Fibroblast of skin of abdomen (primary cell): Measurements from ENCODE around the gene DNAI1.
"Not testable (repeated sequence)": the region's sequence is repeated elsewhere in the genome, so short reads cannot be mapped to it uniquely, and the experiment has no call there.

ENCODE experiments used
- DNase-seq: peaks from one replicate; pipeline ENCODE4 v3.0.0-alpha.2; 2013

The DNAI1 gene

DNA sequence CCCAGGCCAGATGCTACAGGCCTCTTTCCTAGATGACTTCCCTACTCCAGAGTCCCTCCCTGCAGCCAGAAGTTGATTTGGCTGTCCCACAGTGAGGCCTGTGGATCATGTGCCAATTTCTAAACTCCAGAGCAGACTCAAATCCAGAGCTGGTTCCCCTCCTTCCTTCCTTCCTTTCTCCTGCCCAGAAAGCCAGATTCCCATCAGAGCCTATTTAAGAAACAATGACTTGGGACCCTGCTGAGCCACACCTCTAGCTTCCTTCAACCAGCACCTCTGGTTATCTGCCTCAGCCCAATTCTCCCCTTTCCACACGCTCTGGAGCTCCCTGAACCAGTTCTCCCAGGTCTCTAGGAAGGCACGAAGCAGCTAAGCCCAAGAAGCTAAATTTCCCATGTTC, 7.5 kb upstream of the DNAI1 start:
- DNase-seq, result no peak

DNA sequence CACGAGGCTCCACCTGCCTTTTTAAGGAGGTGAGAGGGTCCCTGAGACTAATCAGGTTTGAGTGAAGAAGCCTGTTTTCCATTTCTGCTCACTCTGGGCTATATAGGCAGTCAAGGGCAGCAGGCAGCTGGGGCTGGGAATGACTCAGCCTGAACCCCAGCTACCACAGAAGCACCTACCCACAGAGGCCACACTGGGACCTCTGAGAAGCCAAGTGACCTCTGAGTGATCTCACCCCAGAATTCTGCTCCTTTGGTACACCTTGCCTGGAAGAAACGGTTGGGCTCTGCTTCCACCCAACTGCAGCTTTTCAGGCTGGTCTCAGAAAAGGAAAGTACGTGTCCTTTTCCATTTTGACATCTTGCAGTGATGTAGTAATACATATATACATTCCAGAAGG, 7.1 kb upstream of the DNAI1 start:
- no peak for DNase-seq

DNA sequence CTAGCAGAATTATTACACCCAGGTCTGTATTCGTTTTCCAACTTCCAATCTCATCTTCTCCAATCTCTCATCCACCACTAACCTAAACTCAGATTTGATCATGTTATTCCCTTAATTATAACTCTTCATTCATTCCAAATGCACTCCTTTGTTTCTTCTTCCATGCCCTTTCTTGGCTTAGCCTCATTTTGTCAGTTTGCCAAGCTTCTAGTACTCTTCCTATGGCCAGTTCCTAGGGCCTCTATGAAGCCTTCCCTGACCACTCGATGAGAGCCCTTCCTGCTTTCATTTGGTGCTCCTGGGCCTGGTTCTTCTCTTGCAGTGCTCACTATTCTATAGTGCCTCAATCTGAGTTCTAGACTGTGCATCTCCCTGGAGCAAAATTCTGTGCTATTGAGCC, 6.0 kb upstream of the DNAI1 start:
- DNase-seq, result no peak

DNA sequence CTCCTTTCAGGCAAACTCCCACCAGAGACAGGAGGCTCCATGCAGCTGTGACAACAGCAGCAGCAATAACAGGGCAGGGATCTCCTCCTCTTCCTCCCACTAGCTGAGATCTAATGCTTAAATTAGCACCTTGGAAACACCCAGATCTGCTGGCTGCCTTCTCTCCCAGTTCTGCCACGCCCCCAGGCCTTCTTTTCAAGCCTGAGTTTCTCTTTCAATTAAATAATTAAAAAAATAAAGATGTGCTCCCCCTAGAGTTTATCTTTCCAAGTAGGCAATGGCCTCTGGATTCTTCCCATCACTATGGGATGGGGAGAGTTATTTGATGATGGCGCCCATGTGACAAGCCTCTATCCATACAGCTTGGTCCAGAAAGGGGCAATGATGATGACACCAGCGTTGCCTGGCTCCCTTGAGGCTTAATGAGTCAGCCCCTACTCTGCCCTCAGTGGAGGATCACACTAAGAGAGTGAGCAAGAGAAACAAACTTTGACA, 4.0 kb upstream of the DNAI1 start:
- peak; percentile 29 for DNase-seq

DNA sequence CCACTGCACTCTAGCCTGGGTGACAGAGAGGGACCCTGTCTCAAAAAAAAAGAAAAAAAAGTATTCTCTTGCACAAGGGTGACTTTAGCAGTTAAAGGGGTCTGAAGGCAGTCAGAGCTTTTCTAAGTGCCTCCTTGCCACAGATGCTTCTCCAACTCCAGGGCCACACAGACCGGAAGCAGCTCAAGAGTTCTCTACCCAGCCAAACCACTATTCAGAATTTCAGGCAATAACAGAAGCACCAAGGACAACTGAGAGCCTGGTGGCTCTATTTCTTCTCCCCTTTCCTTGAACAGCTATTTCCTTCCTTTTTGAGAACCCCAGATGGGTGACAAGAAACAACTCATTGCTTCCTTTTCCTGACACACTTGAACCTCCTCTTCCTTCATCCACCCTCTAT, 2.5 kb upstream of the DNAI1 start:
- no peak for DNase-seq

DNA sequence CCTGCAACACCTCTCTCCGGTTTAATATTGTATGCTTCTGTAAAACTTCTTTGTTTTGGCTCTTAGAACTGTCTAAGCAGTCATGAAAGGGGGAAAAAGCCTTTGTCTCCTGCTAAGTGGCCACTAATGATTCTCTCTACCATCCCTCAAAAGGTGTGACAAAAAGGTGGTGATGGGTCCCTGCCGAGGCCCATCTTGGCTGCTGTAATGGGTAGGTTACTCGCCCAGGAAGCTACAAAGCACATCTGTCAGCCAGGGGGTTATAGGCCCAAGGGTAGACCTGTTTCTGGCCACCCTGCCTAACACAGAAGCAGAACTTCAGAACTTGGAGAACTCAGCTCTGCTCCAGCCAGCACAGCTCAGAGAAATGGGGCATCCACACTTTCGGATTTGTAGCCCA, 1.9 kb upstream of the DNAI1 start:
- no peak for DNase-seq

DNA sequence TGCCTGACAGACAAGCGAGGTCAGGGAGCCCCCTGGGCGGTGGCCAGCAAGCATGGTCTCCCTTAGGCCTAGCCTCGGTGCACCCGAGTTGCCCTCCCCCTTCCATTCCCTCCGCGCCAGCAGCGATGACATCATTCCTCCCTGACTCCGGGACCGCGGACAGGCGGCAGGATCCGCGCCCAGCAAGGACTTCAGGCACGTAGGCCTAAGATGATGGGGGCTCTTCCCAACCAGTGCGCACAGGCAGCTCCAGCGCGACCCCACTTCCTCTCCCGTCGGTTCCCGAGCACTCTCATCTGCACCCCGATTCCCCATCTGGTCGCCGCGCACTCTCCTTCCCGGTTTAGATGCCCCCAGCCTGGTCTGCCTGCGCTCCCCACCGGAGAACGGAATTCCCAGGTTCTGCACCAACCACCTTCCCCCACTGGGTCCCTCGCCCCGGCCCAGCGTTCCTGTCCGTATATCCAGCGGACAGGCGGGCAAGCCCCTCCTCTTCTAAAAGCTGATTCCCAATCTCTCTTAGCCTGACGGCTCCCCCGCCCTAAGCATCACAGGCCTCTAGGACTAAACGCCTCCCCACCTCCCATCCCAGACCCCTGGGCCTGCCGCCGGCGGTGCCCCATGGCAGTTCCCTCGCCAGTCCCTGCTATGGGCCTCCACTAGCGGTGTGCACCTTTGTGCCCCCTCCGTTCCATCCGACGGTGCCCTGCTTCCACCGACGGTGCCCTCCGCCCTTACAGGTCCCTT, 1.2 kb upstream of the DNAI1 start:
- peak; percentile 74 for DNase-seq

DNA sequence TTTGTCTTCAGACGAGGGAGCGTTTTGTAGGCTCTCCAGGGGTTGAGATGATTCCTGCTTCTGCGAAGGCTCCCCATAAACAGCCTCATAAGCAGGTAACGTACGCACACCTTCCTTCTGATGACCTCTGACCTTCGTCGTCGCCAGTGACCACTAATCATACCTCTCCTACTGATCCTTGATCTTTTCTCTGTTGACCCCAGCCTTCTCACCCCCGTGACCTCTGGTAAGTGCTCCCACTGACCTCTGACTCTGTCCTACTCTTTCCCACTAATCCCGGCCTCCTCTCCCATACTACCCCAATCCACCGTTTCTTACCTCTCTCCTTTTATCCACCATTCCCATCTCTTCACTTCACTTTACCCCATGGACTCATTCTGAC, 345 bp downstream of the DNAI1 start:
- DNase-seq, result no peak

DNA sequence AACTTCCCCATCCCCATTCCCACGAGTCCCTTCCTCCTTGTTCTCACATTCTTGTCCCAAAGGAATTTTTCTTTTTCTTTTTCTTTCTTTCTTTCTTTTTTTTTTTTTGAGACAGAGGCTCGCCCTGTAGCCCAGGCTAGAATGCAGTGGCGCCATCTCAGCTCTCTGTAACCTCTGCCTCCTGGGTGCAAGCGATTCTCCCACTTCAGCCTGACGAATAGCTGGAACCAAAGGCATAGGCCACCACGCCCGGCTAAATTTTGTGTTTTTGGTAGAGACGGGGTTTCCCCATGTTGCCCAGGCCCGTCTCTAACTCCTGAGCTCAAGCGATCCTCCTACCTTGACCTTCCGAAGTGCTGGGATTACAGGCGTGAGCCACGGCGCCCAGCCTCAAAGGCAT, 751 bp downstream of the DNAI1 start:
- no peak for DNase-seq

DNA sequence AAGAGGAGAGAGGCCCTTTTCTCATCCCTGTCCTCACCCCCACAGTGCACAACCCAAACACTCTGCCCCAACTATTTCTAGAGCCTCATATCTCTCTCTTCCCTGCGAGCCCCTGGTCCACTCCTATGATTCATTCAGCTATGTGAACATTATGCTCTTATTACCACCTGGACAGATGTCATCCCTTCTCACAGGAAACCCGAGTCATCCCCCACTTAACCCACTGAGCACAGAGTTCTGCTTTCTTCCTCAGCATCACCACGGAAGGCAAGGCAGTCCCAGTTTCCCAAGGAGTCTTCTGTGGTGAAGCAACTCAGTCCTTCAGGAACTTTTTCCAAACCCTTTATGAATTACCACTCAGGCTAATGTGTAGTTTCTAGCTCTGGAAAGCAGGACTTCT, 1.3 kb downstream of the DNAI1 start:
- DNase-seq, result peak; percentile 26

DNA sequence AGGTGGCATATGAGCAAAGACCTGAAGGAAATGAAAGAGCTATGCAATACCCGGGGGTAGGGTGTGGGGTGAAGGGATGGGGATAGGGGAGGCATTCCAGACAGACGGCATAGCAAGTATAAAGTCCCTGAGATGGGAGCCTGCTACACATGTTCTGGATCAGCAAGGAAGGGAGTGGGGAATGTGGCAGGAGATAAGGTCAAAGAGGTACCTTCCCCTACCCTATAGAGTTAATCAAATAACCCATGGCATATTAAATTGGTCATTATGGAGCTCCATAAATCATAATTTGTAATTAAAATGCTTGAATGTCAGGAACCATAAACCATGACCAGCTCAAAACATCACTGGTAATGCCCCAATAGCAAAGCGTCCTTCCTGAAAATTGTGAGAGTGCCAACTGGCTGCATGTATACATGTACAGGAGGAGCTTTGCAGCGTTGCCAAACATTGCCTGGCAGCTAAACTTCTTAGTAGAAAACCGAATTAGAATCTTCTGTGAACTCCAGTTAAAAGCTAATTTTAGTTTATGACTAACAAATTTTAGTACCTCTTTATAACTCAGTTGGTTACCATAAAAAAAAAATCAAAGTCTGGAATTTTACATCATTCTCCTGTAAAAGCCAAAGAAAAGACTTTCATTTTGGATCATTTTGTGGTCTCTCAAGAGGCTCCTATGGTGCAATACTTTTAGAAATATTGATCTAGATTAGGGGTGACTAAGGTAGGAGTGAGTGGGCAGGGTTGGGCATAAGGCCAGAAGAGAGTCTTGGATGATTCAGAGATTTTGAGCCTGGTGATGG, 4.7 kb downstream of the DNAI1 start:
- DNase-seq, result peak; percentile 74

DNA sequence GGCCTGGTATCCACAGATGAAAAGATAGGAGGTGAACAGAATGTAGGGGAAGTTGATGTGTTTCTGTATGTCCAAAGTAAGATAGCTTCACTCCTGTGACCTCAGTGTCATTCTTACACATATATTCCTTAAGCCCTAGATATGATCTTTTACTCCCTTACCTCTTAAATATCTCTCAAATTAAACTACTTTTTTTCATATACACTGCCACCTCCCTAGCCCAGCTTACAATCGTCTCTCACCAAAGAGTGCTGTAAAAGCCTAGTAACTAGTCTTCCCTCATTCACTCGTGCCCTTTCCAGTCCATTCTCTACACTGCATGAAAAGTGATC, 5.3 kb downstream of the DNAI1 start:
- DNase-seq, result no peak

DNA sequence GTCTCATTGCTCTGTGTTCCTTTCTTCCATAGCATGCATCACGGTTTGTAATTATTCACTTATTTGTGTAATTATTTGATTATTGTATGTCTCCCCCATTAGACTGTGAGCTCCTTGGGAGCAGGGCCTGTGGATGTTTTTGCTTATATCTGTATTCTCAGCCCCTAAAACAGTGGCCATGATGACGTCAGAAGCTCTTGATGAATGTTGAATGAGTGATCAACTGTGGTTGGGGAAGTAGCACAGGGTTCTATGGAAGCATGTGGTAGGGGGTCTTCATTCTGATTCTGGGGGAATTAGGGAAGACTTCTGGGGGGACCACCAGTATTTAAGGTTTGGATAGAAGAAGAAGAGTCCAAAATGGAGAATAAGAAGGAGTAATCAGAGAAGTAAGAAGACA, 6.0 kb downstream of the DNAI1 start:
- DNase-seq, result no peak

DNA sequence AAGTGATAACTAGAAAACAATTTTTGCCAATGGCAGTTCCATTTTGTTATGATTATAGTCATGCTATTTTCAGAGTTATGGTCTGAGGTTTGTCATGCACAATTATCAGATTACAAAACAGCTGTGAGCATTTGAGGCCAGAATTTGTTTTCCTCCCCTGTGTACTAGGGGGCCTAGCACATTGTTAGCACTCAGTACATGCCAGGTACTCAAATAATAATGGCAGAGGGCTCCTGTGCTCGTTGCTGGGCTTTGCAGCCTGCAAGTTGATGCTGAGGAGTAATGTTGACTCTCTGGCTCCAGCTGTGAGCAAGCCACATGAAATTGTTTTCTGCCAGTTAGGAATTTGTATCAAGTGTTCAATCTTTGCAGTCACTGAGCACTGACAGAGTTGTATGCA, 6.9 kb downstream of the DNAI1 start:
- no peak for DNase-seq

DNA sequence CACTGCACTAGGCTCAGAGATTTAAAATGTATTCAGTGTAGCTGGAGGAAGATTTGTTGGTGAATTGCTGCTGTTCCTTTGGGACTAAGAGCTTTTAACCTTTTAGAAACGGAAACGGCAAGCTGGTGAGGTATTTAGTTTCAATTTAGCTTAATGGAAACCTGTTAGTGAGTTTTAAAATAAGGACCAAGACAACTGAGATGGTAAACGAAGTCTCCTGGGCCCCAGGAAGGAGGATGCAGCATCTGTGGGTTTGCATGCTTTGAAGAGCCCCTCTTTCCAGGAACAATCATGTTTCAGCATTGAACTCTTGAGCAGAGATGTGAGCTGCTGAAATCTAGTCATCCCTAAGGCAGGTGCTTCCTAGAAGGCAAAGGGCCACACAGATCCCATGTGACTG, 16.5 kb downstream of the DNAI1 start:
- DNase-seq, result no peak

DNA sequence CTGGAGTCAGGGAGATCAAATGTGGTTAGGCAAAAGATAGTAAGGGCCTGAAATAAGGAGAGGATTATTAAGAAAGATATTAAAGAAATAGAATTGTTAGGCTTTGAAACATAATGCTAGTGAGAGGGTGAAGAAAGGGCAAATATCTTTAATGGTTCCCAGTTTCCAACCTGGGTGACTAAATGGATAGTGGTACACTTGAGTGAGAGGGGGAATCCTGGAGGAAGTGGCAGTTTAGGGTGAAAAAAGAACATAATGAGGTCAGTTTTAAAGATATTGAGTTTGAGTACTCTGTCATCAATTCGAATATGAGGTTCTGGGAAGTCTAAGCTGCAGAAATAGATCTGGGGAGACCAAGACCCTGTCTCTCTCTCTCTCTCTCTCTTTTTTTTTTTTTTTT, 18.9 kb downstream of the DNAI1 start:
- no peak for DNase-seq

DNA sequence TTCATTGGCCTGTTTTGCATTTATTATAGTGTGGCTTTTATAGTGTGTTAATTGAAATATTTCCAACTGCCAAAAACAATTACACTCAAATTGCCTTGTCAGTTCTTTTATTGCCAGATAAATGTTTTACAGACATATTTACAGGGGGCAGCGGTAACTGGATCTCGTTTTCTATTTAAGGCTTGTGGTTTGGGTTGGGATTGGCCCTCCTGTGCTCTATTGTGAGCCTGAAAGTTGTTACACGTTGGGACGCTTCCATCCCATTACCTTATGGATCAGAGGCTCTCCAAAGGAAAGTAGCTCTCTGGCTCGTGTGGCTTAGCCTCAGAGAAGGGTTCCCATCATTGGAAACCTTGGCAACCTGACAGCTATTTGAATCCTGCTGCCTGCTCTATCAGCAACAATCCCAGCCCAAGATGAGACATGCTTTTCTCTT, 20.8 kb downstream of the DNAI1 start:
- no peak for DNase-seq

DNA sequence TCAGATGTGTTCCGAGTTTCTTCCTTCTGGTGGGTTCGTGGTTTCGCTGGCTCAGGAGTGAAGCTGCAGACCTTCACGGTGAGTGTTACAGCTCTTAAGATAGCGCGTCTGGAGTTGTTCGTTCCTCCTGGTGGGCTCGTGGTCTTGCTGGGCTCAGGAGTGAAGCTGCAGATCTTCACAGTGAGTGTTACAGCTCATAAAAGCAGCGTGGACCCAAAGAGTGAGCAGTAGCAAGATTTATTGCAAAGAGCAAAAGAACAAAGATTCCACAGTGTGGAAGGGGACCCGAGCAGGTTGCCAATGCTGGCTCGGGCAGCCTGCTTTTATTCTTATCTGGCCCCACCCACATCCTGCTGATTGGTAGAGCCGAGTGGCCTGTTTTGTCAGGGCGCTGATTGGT, 23.0 kb downstream of the DNAI1 start:
- DNase-seq, result not testable (repeated sequence)

DNA sequence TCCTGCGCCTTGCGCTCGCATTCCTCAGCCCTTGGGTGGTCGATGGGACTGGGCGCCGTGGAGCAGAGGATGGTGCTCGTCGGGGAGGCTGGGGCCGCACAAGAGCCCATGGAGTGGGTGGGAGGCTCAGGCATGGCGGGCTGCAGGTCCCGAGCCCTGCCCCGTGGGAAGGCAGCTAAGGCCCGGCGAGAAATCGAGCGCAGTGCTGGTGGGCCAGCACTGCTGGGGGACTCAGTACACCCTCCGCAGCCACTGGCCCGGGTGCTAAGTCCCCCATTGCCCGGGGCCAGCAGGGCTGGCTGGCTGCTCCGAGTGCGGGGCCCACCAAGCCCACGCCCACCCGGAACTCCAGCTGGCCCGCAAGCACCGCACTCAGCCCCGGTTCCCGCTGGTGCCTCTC, 24.1 kb downstream of the DNAI1 start:
- DNase-seq, result not testable (repeated sequence)

DNA sequence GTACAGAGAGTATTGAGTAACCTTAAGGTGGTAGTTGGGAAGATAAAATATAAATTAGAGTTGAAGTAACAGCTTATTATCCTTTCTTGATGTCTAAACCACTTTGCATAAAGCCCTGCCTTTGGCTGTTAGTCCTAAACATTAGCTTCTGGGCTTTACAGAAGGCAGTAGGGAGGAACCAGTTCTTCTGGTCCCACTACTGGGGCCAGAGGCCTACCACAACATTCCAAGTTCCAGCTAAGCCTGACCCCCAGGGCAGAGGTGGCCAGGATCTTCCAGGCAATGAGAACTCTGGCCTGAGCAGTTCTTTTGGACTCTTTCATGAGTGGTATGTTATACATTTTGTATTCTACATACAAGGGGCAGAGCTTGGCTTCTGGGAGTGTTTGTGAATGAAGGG, 26.1 kb downstream of the DNAI1 start:
- no peak for DNase-seq

DNA sequence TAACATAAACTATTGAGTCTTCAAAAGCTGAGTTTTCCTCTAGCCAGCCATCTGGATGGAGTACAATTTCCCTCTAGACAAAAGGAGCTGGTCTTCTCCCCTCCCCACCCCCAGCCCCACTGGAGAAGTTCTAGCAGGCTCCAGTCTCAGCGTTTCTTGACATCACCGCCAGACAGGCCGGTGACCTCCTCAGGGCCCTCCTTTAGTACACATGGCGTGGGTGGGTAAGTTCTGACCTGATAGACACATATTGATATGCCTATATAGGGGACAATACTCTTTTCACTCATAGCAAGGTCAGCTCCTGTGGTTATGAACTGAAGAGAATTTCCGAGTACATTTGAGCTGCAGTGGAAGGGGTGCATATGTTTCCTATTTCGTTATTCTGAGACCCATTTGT, 27.2 kb downstream of the DNAI1 start:
- no peak for DNase-seq

DNA sequence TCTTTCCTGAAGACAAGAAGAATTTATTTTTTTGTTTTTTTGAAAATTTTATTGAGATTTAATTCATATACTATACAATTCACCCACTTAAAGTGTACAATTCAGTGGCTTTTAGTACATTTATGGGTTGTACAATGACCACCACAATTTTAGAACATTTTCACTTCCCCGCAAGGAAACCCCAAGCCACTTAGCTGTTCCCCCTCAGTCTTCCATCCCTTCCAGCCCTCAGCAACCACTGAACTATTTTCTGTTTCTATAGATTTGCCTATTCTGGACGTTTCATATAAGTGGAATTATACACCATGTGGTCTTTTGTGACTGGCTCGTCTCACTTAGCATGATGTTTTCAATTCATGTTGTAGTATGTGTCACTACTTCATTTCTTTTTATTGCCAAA, 28.0 kb downstream of the DNAI1 start:
- no peak for DNase-seq

DNA sequence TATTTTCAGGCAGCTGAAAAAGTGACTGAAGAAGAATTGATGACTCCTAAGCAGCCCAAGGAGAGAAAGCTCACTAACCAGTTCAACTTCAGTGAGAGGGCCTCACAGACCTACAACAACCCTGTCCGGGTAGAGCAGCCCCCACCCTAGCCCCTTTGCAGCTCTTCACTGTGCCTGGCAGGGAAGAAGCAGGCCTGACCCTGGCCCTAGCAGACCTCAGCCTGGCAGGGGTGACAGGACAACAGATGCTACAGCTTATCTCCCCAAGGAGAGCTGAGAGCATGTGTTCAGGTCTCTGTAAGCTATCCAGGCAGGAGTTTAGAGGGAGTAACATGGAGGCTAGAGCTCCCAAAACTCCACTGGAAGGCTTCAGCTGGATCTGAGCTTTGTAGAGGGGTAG, 31.8 kb downstream of the DNAI1 start:
- DNase-seq, result no peak

DNA sequence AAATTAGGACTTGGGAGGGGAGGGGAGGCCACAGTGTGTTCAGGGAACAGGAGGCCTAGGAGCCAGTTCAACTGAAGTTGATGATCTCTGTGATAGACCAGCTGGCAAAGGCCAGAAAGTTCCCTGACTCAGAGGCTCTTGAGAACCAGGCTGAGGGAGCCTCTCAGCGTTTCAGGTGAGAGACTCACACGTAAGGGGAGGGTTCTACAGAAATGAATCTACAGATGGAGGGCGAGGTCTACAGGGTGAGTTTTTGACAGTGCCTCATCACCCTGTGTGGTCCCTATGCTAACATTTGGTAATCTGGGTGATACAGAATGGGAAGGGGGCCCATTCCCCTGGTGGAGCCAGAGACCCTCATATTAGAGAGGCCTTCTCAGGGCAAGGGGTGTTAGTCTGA, 32.2 kb downstream of the DNAI1 start:
- no peak for DNase-seq
